K562 treated with DMSO at 1 percent for 48 hours (cell line): ENCODE measurements around the gene DSEL. TPM values are rescaled to one million over a fixed set of nuclear protein-coding genes. Genes with fewer than 3 reads are reported as not detected.

Source experiments
- total RNA-seq: library from RNA; unstranded; fragments of 300-600 nt; gene quantifications from 2 replicates; pipeline ENCODE4 v1.2.3, GENCODE V29; 2022; ENCODE audit warnings: low replicate concordance; ENCODE audit errors: extremely low read depth

The DSEL gene
- not detected in 2 replicates for total RNA-seq

GRCh38 chr18:67516539-67517443, at the start of gene DSEL:
DSEL (minus strand) TSS chr18:67516720; CDS start chr18:67514608, 2,112 bp downstream.

